PFSK-1 (cell line): ENCODE results near the gene ZNF300.

ENCODE experiments used
- FOXP2 ChIP-seq: optimal IDR thresholded peaks from 2 replicates; pipeline ENCODE3; 2011; ENCODE audit warnings: borderline replicate concordance, control low read depth, inconsistent platforms; ENCODE audit not compliant: insufficient read depth; ENCODE audit errors: extremely low read length, extremely low read depth
- POLR2AphosphoS5 ChIP-seq: IDR thresholded peaks from 2 replicates; pipeline ENCODE4 v1.6.1; 2012; ENCODE audit warnings: low read depth, mild to moderate bottlenecking, control low read depth, low read length, moderate library complexity
- TAF1 ChIP-seq: IDR thresholded peaks from 2 replicates; pipeline ENCODE4 v1.6.1; 2012; ENCODE audit warnings: low read length, control low read depth, borderline replicate concordance; ENCODE audit not compliant: insufficient read depth
- TF ChIP-seq, protein P1 (sequence below), 2 experiments: IDR thresholded peaks; 2 replicates each; pipeline versions ENCODE4 v1.6.1 to v1.8.0; 2011 to 2012; ENCODE audit warnings: low read depth in 2 of 2, low read length in 2 of 2, control low read depth in 1 of 2, inconsistent platforms in 1 of 2, mild to moderate bottlenecking in 1 of 2, moderate library complexity in 1 of 2; ENCODE audit not compliant: insufficient read depth in 1 of 2

DNA sequence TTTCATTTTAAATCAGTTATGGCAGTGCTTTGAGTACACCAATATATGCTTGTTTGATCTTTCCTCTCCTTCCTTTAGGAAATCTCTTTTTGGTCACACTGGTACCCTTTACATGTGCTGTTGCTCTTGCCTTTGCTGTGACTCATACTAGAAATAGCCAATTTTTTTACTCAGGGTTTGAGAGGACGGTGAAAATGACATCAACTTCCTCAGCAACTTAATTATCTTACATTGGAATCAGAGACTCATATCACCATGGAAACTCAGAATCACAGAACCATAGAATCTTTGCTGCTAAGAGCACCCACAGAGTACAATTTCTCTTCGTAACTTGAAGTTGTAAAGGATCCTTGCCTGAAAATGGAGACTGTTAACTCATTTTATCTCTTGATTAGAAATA lies 13.8 kb upstream of the ZNF300 start:
- TF ChIP-seq POLR2AphosphoS5 (no peak), TAF1 (no peak), FOXP2 (no peak)
- TF ChIP-seq, protein P1, sequence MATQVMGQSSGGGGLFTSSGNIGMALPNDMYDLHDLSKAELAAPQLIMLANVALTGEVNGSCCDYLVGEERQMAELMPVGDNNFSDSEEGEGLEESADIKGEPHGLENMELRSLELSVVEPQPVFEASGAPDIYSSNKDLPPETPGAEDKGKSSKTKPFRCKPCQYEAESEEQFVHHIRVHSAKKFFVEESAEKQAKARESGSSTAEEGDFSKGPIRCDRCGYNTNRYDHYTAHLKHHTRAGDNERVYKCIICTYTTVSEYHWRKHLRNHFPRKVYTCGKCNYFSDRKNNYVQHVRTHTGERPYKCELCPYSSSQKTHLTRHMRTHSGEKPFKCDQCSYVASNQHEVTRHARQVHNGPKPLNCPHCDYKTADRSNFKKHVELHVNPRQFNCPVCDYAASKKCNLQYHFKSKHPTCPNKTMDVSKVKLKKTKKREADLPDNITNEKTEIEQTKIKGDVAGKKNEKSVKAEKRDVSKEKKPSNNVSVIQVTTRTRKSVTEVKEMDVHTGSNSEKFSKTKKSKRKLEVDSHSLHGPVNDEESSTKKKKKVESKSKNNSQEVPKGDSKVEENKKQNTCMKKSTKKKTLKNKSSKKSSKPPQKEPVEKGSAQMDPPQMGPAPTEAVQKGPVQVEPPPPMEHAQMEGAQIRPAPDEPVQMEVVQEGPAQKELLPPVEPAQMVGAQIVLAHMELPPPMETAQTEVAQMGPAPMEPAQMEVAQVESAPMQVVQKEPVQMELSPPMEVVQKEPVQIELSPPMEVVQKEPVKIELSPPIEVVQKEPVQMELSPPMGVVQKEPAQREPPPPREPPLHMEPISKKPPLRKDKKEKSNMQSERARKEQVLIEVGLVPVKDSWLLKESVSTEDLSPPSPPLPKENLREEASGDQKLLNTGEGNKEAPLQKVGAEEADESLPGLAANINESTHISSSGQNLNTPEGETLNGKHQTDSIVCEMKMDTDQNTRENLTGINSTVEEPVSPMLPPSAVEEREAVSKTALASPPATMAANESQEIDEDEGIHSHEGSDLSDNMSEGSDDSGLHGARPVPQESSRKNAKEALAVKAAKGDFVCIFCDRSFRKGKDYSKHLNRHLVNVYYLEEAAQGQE (IDR thresholded peaks at IDR 0.05; ENCODE audit: insufficient read depth in 1 of 2, low read depth in 2 of 2, low read length in 2 of 2), result no peak
